ENCODE measurements around the gene TMOD1.
A peak's percentile ranks its signal among the peaks of the same experiment; 100 is the strongest.

TMOD1 gene

DNA sequence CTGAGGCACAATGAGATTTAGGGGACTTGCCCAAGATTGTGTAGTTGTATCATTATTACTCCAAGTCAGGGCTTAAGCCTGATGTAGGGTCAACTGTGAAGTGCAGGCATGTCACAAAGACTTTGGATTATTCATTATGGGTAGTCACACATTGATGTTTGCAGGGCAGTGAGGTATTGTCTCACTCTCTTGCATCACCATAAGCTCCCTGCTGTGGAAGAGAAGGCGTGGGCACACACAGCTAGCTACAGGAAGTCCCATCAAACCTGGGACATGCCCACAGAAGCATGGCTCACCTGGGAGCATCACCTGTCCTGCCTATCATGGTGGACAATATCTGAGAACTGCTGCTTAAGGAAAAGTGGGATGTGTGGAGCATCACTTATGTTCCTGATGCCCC lies 42.1 kb downstream of the TMOD1 start:
- DNase-seq (ENCODE audit: insufficient read length, low spot score): no peak
- FAIRE-seq: no peak

DNA sequence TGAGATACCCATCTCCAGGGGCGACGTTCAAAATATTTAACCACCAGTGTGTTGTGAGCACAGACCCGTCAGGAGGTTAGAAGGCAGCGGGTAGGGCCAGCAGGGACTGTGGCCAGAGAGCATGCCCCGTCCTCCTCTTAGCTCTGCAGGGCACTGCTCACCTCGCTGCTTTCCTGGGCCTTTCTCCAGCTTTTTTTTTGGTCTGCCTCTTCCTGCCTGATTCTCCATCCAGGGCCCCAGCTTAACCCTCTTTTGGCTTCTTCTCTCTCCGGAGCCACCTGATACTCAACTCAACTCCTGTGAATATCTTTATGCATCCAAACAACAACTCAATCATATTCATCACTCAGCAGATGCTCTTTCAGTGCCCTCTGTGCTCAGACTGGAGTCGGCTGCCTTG lies 44.0 kb downstream of the TMOD1 start:
- DNase-seq (ENCODE audit: insufficient read length, low spot score) (no peak), FAIRE-seq (no peak)

DNA sequence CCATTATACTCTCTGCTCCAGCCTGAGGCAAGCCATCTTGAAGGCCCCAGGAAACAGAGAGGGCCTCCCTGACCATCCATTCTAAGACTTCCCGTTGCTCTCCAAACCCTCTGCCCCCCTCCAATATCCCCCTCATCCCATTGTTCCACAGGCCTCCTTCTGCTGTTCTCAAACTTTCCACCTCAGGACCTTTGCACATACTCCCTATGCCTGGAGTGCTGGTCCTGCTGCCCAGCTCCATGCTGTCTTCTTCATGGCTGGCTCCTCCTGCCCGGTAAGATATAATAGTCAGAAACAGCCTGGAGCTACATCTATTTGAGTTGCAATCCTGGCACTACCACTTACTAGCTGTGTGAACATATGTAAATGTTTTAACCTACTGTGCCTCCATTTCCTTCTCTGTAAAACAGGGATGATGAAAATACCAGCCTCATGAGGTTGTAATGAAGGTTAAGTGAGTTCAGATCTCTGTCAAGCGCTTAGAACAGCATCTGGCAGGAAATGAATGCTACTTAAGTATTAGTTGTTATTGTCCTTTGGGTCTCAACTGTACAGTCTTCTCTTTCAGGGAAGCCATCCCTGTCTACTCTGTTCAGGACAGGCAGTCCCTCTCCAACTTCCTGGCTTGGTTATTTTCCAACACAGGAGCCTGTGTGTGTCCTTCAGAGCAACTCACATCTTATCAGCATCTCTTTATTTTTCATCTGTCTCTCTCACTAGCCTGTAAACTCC lies 45.8 kb downstream of the TMOD1 start:
- DNase-seq (ENCODE audit: insufficient read length, low spot score) (no peak), FAIRE-seq (no peak)

DNA sequence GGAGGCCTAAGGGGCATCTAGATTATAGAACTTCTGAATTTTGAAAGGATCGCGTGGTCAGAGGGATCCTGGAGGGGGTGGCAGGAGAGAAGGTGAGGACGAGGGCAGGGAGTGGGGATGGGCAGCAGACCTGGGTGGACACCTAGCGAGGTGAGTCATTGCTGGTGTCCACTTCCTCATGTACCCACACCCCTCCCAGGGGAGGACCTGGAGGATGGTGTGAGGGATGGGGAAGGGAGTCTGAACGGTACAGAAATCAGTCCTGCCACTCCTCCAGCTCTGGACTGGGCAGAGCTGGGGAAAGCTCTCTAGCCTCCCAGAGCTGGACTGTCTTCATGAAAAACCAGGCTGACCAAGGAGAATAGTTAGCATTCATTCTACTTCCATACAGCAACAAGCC lies 46.9 kb downstream of the TMOD1 start:
- DNase-seq (ENCODE audit: insufficient read length, low spot score): no peak
- FAIRE-seq: no peak

DNA sequence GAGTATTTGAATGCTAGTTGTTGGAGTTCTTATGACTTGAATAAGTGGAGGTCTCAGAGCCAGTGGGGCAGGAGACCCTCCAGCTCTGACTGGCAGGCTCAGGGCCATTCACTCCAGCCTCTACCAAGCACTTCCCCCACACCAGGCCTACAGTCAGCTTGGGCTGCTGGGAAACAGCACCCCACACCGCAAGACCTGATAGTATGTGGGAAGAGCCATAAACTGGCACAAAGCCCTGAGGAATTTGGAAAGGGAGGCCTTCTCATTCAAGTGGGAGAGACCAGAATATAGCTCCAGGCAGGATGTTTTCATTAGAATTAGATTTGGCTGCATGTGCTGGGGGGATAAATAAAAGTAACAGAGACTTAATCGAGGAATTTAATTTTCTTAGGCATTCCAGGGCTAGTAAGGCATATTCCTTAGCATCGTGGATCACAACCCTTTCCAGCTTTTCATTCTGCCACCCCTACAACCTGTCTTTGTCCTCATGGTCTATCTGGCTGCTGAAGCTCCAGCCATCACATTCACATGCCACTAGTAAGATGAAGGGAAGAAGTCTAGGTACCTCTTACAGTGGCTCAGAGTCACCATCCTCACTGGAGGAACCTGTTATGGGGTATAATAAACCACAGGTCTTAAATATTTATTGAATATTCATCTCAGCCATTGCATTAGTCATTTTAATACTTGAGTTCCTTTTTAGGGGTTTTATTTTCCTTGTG lies 47.5 kb downstream of the TMOD1 start:
- FAIRE-seq (no peak), DNase-seq (ENCODE audit: insufficient read length, low spot score) (no peak)

DNA sequence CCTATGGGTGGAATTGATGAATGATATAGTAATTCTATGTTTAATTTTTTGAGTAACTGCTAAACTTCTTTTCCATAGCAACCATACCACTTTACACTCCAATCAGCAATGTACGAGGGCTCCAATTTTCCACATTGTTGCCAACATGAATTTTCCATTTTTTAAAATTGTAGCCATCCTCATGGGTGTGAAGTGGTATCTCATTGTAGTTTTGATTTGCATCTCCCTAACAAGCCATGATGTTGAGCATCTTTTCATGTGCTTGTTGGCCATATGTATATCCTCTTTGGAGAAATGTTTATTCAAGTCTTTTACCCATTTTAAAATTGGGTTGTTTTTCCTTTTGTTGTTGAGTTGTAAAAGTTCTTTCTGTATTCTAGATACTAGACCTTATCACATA lies 48.9 kb downstream of the TMOD1 start:
- FAIRE-seq (no peak), DNase-seq (ENCODE audit: insufficient read length, low spot score) (no peak)

DNA sequence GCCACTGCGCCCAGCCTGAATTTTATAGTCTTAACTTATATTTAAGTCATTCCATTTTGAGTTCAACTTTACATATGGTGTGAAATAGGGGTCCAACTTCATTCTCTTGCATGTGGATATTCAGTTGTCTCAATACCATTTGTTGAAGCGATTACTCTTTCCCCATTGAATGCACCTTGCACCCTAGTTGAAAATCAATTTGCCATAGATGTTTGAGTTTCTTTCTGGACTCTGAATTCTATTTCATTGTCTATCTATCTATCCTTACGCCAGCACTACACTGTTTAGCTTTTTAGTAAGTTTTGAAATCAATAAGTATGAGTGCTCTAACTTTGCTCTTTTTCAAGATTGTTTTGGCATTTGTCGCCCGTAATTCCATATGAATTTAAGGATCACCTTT lies 49.8 kb downstream of the TMOD1 start:
- FAIRE-seq: no peak

DNA sequence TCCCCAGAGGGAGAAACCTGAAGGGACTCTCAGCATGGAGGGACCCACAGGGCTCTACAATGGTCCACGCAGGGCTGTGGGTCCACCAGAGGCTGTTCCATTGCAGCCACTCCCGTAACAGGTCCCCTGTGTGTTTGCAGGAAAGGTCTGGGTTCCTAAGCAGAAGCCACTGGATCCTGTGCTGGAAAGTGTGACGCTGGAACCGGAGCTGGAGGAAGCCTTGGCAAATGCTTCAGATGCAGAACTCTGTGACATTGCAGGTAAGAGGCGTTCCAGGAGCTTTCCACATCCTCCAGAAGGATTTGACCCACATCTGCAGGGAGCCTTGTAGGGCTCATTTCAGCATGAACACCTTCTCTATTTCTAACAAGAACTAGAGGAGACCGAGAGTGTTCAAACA lies 51.7 kb downstream of the TMOD1 start:
- FAIRE-seq (no peak), DNase-seq (ENCODE audit: insufficient read length, low spot score) (no peak)

More for the DNA sequence above, 49.8 kb downstream of the TMOD1 start:
- DNase-seq (ENCODE audit: insufficient read length, low spot score): no peak

DNA sequence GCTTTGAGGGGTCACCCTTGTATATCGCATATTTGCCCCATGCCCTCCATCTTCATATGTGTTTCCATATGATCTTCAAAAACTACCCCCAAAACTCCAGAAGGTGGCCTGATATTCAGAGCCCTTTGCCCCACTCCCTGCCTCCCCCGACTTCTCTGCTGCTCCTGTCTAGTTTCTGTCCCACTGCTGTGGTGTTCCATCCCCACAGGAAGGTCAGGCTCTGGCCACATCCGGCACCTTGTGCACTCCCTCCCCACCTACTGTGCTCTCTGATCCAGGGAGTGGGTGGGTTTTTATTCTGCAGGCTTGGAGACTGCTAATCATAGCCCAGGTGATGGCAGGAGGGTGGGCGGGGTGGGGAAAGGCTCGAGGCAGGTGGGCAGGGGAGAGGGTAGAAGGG lies 52.4 kb downstream of the TMOD1 start:
- FAIRE-seq: no peak
- DNase-seq (ENCODE audit: insufficient read length, low spot score): no peak

DNA sequence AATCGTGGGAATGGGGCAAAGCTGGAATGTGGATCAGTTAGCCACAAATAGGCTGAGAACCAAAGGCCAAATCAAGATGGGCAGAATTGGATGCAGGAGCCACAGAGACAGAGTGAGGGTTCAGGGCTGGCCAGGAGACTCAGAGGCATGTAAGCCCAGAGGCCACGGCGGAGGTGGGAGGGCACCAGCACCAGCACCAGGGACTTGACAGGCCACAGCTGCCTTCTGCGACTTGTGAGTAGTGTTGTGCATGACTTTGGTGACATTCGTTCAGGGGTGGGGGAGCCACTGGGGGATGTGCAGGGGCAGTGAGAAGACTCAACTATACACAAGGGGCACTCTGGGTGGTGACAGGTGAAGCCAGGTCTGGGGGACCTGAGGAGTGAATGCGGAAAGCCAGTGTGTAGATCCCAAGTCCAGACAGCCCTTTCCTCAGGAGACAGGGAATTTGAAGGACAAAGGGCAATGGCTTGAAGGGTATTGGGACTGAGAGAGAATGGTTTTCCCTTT lies 53.2 kb downstream of the TMOD1 start:
- no peak for FAIRE-seq
- DNase-seq (ENCODE audit: insufficient read length, low spot score): no peak

DNA sequence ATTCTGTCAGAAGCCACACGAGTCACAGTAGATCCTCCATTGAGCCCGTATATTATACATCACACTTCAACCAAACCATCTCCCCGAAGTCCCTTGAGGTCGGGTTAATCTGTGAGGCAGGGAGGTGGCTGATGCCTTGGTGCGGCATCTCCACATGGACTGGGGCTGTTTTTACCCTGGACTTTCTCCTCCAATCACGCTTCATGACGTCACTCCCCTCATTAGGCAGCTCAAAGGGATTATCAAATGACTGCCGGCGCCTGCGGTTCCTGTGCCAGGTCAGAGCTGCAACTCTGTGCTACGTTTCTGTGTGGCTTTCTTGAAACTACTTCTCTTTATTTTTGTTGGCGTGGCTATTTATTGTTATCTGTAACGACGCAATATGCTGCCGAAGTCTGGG lies 53.7 kb downstream of the TMOD1 start:
- DNase-seq (ENCODE audit: insufficient read length, low spot score) (no peak), FAIRE-seq (no peak)

DNA sequence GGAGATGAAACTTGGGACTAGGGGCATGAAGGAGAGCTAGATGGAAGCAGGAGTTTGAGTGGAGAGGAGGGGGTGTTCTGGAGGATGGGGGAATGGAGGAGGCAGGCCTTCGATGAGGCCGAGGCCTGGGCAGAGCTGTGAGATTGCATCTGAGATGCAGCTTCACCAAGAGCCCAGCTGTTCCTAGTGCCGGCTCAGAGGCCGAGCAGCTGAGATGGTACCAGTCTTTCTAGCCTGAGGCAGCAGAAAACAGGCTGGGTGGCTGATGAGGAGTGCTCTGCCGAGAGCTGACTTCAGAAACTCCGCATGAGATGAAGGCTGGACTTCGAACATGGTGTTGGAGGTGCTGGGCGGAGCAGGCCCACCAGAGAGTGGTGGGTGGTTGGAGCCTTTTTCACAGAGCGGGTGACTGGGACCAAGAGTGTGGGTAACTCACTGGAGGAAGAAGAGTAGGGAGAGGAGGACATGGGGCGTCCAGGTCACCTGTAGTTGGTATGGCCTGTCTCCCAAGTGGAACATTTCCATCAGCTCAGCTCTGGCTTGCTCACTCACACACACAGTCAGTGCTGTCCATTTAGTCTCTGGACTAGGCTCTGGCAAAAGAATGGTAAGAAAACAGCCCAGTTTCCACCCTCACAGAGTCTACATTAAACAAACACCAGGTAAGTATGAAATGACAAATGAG lies 54.7 kb downstream of the TMOD1 start:
- no peak for DNase-seq (ENCODE audit: insufficient read length, low spot score)
- FAIRE-seq: no peak

DNA sequence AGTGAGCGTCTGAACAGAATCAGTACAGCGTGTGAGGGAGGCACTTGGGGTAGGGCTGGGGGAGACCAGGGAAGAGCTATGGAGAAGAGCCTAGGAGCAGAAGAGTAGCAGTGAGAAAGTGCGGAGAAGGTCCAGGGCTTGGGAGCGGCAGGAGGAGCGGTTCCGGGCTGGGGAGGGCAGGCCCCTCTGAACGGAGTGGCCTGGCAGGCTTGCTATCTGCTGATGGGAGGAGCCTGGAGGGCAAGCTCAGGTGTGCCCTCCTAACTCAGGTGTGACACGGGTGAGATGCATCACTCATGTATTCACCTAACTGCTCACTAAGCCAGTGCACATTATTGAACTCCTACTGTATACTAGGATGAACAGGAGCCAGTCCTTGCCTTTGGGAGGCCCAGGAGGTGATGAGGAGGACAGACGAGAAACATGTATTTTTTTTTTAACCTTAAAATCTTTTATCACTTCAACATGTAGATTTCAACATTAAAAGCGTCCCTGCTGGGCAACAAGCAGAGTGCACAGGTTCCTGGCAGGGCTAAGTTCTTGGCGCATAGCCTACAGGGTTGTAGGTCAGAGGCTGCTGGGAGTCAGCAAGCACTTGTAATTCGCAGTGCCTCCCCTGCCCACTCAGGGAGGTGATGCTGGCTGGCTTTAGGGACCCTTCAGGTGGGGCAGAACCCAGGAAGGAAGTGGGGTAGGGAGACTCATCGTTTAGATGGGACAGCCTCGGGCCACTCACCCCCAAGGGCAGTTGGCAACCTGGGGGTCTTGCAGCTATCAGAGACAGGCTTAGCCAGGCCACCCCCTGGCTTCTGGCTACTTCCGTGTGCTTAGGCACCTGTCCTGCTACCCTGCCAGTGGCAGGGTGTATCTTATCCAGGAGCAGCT lies 55.5 kb downstream of the TMOD1 start:
- no peak for FAIRE-seq
- no peak for DNase-seq (ENCODE audit: insufficient read length, low spot score)

DNA sequence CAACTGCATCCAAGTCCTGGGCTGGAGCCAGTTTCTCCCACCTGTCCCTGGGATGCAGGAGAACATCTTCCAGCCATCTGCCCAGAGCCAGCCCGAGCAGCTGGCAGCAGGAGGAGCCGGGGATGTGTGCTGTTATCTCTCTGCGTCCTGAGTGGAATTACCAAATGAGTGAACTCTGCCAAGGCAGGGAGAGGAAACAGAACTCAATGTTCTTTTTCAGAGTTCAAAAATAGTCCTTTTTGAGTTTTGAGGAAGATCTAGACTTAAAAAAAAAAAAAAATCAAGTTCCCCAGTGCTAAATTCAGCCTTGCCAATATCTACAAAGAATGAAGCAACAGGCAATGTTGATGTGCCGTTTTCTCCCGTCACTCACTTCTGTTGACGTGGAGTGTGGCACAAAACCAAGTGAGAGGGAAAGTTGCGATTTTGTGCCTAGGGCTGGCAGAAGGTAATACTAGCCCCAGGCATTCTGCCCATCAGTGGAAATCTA lies 56.2 kb downstream of the TMOD1 start:
- no peak for DNase-seq (ENCODE audit: insufficient read length, low spot score)
- no peak for FAIRE-seq

DNA sequence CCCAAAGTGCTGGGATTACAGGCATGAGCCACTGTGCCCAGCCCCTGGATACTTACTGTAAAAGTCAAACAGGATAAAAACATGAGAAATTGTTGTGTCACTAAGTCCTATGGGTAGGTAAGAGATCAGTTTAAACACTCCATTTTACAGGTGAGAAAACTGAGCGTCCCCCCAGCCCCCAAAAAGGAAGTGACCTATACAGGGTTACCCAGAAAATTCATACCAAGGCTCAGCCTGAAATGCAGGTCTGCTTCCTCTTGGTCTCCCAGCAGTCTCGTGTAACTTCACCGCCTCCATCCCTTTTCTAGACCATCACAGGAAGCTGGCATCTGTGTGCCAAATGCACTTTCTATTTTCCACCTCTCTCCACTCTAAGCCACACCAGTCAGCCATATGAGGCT lies 57.2 kb downstream of the TMOD1 start:
- FAIRE-seq (no peak), DNase-seq (ENCODE audit: insufficient read length, low spot score) (no peak)

DNA sequence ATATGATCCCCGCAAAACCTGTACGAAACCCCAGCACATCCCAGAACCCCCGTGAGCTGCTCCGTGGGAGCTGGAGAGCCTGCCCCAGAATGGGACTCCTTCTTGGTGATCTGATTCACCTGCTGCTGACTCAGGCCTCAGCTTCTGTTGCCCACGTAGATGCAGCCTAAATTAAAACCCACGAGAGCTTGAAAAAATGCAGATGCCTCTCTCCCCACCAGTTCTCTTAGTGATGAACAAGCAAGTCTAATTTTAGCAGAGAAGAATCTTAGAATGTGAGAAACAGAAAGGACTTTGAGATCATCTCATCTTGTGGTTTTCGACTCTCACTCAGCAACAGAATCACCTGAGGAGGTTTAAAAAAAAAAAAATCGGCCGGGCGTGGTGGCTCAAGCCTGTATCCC lies 57.6 kb downstream of the TMOD1 start:
- peak; percentile 83 for FAIRE-seq
- peak; percentile 35 for DNase-seq (ENCODE audit: insufficient read length, low spot score)

DNA sequence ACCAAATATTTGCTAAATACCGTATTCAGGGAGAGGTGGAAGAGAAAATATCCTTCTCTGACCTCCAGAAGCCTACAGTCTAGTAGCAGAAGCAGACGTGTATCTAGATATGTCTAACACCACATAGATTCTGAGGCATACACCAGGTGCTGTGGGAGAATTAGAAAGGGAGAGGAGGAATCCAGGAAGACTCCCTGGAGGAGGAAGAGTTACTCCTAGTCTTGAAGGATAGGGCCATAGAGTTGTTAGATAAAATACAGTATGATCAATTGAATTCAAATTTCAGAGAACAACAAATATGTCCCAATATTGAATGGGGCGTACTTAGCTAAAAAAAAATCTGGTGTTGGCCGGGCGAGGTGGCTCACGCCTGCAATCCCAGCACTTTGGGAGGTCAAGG lies 58.7 kb downstream of the TMOD1 start:
- peak; percentile 26 for FAIRE-seq
- DNase-seq (ENCODE audit: insufficient read length, low spot score): no peak

DNA sequence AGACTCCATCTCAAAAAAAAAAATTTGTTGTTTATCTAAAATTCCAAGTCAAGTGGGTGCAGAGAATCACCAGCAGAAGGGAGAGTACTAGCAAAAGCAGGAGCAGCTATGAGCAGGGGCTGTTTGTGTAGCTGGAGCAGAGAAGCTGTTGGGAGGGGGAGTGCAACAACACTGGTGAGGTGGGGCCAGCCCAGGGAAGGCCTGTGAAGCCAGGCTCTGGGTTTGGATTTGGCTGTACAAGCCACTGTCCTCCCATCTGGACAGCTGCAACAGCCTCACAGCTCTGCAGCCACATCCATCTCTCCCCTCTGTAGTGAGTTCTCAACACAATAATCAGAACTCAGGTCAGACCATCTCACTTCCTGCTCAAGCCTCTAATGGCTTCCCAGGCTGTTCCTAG lies 59.4 kb downstream of the TMOD1 start:
- no peak for FAIRE-seq
- DNase-seq (ENCODE audit: insufficient read length, low spot score): no peak

DNA sequence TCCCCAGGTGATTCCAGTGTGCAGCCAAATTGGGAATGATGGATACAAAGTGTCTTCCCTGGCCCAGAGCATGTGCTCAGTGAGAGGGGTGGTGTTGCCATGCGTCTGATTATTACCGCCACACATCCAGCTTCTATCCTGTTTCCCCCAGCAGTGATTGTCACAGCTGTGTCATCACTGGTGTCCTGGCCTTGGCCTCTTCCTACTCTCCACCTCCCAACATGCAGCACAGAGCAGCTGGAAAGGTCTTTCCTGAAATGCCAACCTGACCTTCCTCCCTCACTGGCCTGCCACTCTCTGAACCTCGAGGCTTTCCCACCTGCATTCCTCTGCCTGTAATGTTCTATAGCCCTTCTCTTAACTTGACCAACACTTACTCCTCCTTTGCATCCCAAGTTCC lies 60.0 kb downstream of the TMOD1 start:
- DNase-seq (ENCODE audit: insufficient read length, low spot score) (no peak), FAIRE-seq (no peak)

DNA sequence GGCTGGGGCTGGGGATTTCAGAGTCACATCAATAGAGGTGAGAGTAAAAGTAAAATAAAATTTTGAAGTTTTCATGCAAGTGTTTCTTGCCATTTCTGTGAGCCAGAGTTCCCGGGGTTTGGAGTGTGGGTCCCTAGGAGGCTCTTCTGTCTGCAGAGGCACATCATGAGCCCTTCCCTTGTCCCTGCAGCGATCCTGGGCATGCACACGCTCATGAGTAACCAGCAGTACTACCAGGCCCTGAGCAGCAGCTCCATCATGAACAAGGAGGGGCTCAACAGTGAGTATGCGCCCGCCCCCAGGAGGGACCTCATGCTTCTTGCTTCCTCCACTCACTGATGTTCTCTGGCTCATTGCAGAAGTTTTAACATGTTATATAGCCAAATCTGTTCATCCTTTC lies 61.1 kb downstream of the TMOD1 start:
- FAIRE-seq (no peak), DNase-seq (ENCODE audit: insufficient read length, low spot score) (no peak)

All from GM19239 (cell line).